Measurements from ENCODE around the gene BCKDHA.

Gene BCKDHA

GRCh38 chr19:41399525-41399924 lies 1.9 kb downstream of the BCKDHA start:
- Histone ChIP-seq H3K27ac (ENCODE audit: low read depth, low read length) (no peak overlapping the region), H3K36me3 (ENCODE audit: low read length) (no peaks in the 10 kb centered on the region), H3F3A (ENCODE audit: insufficient read depth) (0 out of 2 replicates have a peak, but pooled peaks cover 3% of the 10 kb centered on the region), H3K79me2 (ENCODE audit: insufficient read depth, low read length) (peaks cover 31% of the 10 kb centered on the region), H3K4me3 (ENCODE audit: insufficient read depth, low read length, poor library complexity, severe bottlenecking) (no peak overlapping the region), H3K9me2 (replicated peaks; ENCODE audit: insufficient read depth, low read length) (no peaks in the 10 kb centered on the region), H3K9ac (ENCODE audit: low read length) (no peak overlapping the region), H3K9me3 (ENCODE audit: insufficient read depth, low read length) (no peaks in the 10 kb centered on the region), H2AFZ (ENCODE audit: low read depth, low read length, severe bottlenecking) (no peak overlapping the region), H3K27me3 (ENCODE audit: low read length) (no peaks in the 10 kb centered on the region), H4K20me1 (ENCODE audit: low read depth, low read length) (no peaks in the 10 kb centered on the region), H3K4me2 (ENCODE audit: low read depth, low read length, poor library complexity, severe bottlenecking) (no peak overlapping the region)
- no peak for TF ChIP-seq EZH2phosphoT487 (conservative IDR thresholded peaks at IDR 0.05; ENCODE audit: low read length)
- no peak for TF ChIP-seq CTCF (IDR thresholded peaks at IDR 0.05; ENCODE audit: insufficient read depth, low read length, poor library complexity, severe bottlenecking)

GRCh38 chr19:41401483-41401882 lies 3.9 kb downstream of the BCKDHA start:
- Histone ChIP-seq H3K4me2 (ENCODE audit: low read depth, low read length, poor library complexity, severe bottlenecking) (no peak overlapping the region), H3K9me2 (replicated peaks; ENCODE audit: insufficient read depth, low read length) (no peaks in the 10 kb centered on the region), H3K9me3 (ENCODE audit: insufficient read depth, low read length) (no peaks in the 10 kb centered on the region), H3K27ac (ENCODE audit: low read depth, low read length) (no peak overlapping the region), H3K27me3 (ENCODE audit: low read length) (no peaks in the 10 kb centered on the region), H3K79me2 (ENCODE audit: insufficient read depth, low read length) (peaks cover 14% of the 10 kb centered on the region; the same call in 1 of the 2 replicates), H3K4me3 (ENCODE audit: insufficient read depth, low read length, poor library complexity, severe bottlenecking) (no peak overlapping the region), H3K9ac (ENCODE audit: low read length) (no peak overlapping the region), H2AFZ (ENCODE audit: low read depth, low read length, severe bottlenecking) (no peak overlapping the region), H3K36me3 (ENCODE audit: low read length) (no peaks in the 10 kb centered on the region), H4K20me1 (ENCODE audit: low read depth, low read length) (no peaks in the 10 kb centered on the region), H3F3A (ENCODE audit: insufficient read depth) (no peaks in the 10 kb centered on the region)
- TF ChIP-seq CTCF (IDR thresholded peaks at IDR 0.05; ENCODE audit: insufficient read depth, low read length, poor library complexity, severe bottlenecking), result no peak
- TF ChIP-seq EZH2phosphoT487 (conservative IDR thresholded peaks at IDR 0.05; ENCODE audit: low read length), result no peak

- TF ChIP-seq EZH2phosphoT487 (conservative IDR thresholded peaks at IDR 0.05; ENCODE audit: low read length) (no peak), CTCF (IDR thresholded peaks at IDR 0.05; ENCODE audit: insufficient read depth, low read length, poor library complexity, severe bottlenecking) (no peak)
- H3K27ac ChIP-seq (ENCODE audit: low read depth, low read length), result no peak overlapping the region
- H3K9me2 ChIP-seq (replicated peaks; ENCODE audit: insufficient read depth, low read length), result no peaks in the 10 kb centered on the region
- H3K79me2 ChIP-seq (ENCODE audit: insufficient read depth, low read length), result peaks cover 13% of the 10 kb centered on the region; the same call in 1 of the 2 replicates
- H3K4me2 ChIP-seq (ENCODE audit: low read depth, low read length, poor library complexity, severe bottlenecking), result no peak overlapping the region
- H4K20me1 ChIP-seq (ENCODE audit: low read depth, low read length), result no peaks in the 10 kb centered on the region
- no peak overlapping the region for H2AFZ ChIP-seq (ENCODE audit: low read depth, low read length, severe bottlenecking)
- H3K36me3 ChIP-seq (ENCODE audit: low read length), result no peaks in the 10 kb centered on the region
- no peaks in the 10 kb centered on the region for H3K9me3 ChIP-seq (ENCODE audit: insufficient read depth, low read length)
- H3F3A ChIP-seq (ENCODE audit: insufficient read depth), result no peaks in the 10 kb centered on the region
- no peaks in the 10 kb centered on the region for H3K27me3 ChIP-seq (ENCODE audit: low read length)
- H3K4me3 ChIP-seq (ENCODE audit: insufficient read depth, low read length, poor library complexity, severe bottlenecking), result no peak overlapping the region
- no peak overlapping the region for H3K9ac ChIP-seq (ENCODE audit: low read length)
These were observed 4.4 kb downstream of the BCKDHA start for GRCh38 chr19:41402010-41402409.
